Endothelial cell of umbilical vein (primary cell): Measurements from ENCODE around the gene ANKUB1. TPM values are rescaled to one million over a fixed set of nuclear protein-coding genes. Genes with fewer than 3 reads are reported as not detected.

Experiments used
- BruUV-seq: library from RNA; stranded (reverse); fragments of 400-500 nt; replicated peaks from 2 replicates; lab custom pipeline; 2021; lab: Mats Ljungman, UMichigan
- CTCF ChIA-PET: fragments of 300-600, 350-600 bp; sonication (Branson Sonifier 250); formaldehyde crosslinking; loops from one replicate; lab custom pipeline; 2021; ENCODE audit warnings: antibody characterized with exemption, inconsistent platforms; lab: Charles Lee
- POLR2A ChIA-PET: fragments of 300-600, 350-600 bp; sonication (Branson Sonifier 250); formaldehyde crosslinking; loops from one replicate; lab custom pipeline; 2021; ENCODE audit warnings: antibody characterized with exemption, inconsistent platforms; lab: Charles Lee
- DNase-seq: peaks from one replicate; pipeline ENCODE4 v3.0.0-alpha.2; 2011; ENCODE audit warnings: low read depth, low spot score
- FAIRE-seq: peaks from 2 replicates; lab custom pipeline; 2011; peaks lifted over from hg19 to GRCh38; lab: Jason Lieb, UNC
- H2AFZ ChIP-seq: 2 replicates; pipeline ENCODE4 v1.6.0; 2012; ENCODE audit warnings: low read depth, low read length, control low read depth, inconsistent platforms
- H3K27ac ChIP-seq: 2 replicates; pipeline ENCODE4 v1.5.1; 2011; ENCODE audit warnings: low read depth, mild to moderate bottlenecking, control low read depth, low read length, moderate library complexity; ENCODE audit not compliant: insufficient read depth
- H3K27me3 ChIP-seq, 2 experiments: 2 replicates each; pipeline versions ENCODE4 v1.6.0 to v1.6.1; 2011; ENCODE audit warnings: low read length in 2 of 2, mixed read lengths in 1 of 2; ENCODE audit not compliant: control insufficient read depth in 2 of 2, insufficient read depth in 2 of 2
- H3K36me3 ChIP-seq, 2 experiments: 2 replicates in 1 of 2; 3 replicates in 1 of 2; pipeline ENCODE4 v1.5.1; 2011; ENCODE audit warnings: low read length in 2 of 2, mild to moderate bottlenecking in 1 of 2, moderate library complexity in 1 of 2; ENCODE audit not compliant: control insufficient read depth in 2 of 2, insufficient read depth in 2 of 2; ENCODE audit errors: extremely low read depth in 1 of 2
- H3K4me1 ChIP-seq: 3 replicates; pipeline ENCODE4 v1.5.1; 2011; ENCODE audit warnings: mild to moderate bottlenecking, low read length; ENCODE audit not compliant: control insufficient read depth, insufficient read depth; ENCODE audit errors: extremely low read depth
- H3K4me2 ChIP-seq: 2 replicates; pipeline ENCODE4 v1.6.1; 2011; ENCODE audit warnings: low read length, control low read depth, mixed read lengths; ENCODE audit not compliant: insufficient read depth
- H3K4me3 ChIP-seq, 3 experiments: fragments of 200-600 bp in 1 of 3; sonication (generic), shearing (Covaris generic) in 1 of 3; replicated peaks in 1 of 3; 2 replicates each; pipeline ENCODE4 v1.5.1; 2011 to 2016; ENCODE audit warnings: control low read depth in 3 of 3, low read length in 3 of 3, mild to moderate bottlenecking in 2 of 3, inconsistent platforms in 1 of 3, low read depth in 1 of 3, moderate library complexity in 1 of 3; ENCODE audit not compliant: insufficient read depth in 1 of 3
- H3K79me2 ChIP-seq: 2 replicates; pipeline ENCODE4 v1.6.0; 2012; ENCODE audit warnings: low read length, inconsistent platforms; ENCODE audit not compliant: control insufficient read depth, insufficient read depth
- H3K9ac ChIP-seq: replicated peaks from 2 replicates; pipeline ENCODE3; 2011; ENCODE audit warnings: low read length, control low read depth; ENCODE audit not compliant: insufficient read depth; ENCODE audit errors: extremely low read depth
- H3K9me1 ChIP-seq: replicated peaks from 3 replicates; pipeline ENCODE4 v1.6.0; 2011; ENCODE audit warnings: mild to moderate bottlenecking, low read length; ENCODE audit not compliant: control insufficient read depth, insufficient read depth; ENCODE audit errors: extremely low read depth
- H3K9me3 ChIP-seq: replicated peaks from 2 replicates; pipeline ENCODE4 v1.5.1; 2012; ENCODE audit warnings: low read length, inconsistent platforms; ENCODE audit not compliant: control insufficient read depth, insufficient read depth
- H4K20me1 ChIP-seq: replicated peaks from 2 replicates; pipeline ENCODE3; 2011; ENCODE audit warnings: mild to moderate bottlenecking, low read length; ENCODE audit not compliant: control insufficient read depth, insufficient read depth; ENCODE audit errors: extremely low read depth
- EZH2 ChIP-seq: IDR thresholded peaks from 2 replicates; pipeline ENCODE4 v1.6.1; 2012; ENCODE audit warnings: borderline replicate concordance, low read depth, mild to moderate bottlenecking, moderate library complexity, low read length, inconsistent platforms; ENCODE audit not compliant: severe bottlenecking
- FOS ChIP-seq: IDR thresholded peaks from 2 replicates; pipeline ENCODE4 v1.6.1; 2011; ENCODE audit warnings: mild to moderate bottlenecking, low read length, moderate library complexity, borderline replicate concordance; ENCODE audit not compliant: insufficient read depth
- GATA2 ChIP-seq: IDR thresholded peaks from 2 replicates; pipeline ENCODE4 v1.7.0; 2011; ENCODE audit warnings: low read depth, mild to moderate bottlenecking, moderate library complexity, mixed read lengths, low read length; ENCODE audit not compliant: insufficient read length, insufficient read depth
- JUN ChIP-seq: IDR thresholded peaks from 2 replicates; pipeline ENCODE4 v1.6.1; 2011; ENCODE audit warnings: borderline replicate concordance, low read depth; ENCODE audit not compliant: insufficient read length, insufficient read depth
- MYC ChIP-seq: IDR thresholded peaks from one replicate; pipeline ENCODE4 v1.6.1; 2011; ENCODE audit warnings: mild to moderate bottlenecking, low read depth, low read length
- POLR2A ChIP-seq: IDR thresholded peaks from 2 replicates; pipeline ENCODE4 v1.6.1; 2012; ENCODE audit warnings: low read depth, mild to moderate bottlenecking, control low read depth, low read length
- POLR2AphosphoS5 ChIP-seq: IDR thresholded peaks from 2 replicates; pipeline ENCODE4 v1.6.1; 2012; ENCODE audit warnings: low read depth, mild to moderate bottlenecking, control low read depth, low read length, moderate library complexity; ENCODE audit not compliant: insufficient read depth
- dilution Hi-C: fragments of 300-500 bp; cut with MboI; formaldehyde crosslinking; loops from one replicate; pipeline ENCODE4 v1.15.0; 2019; ENCODE audit warnings: low sequenced_read_pairs; ENCODE audit not compliant: extremely low pct_ligation_motif_present
- intact Hi-C: fragments of 100-400 bp; cut with micrococcal nuclease; formaldehyde crosslinking; loops from one replicate; pipeline ENCODE4 v1.10.0; 2022
- polyA plus RNA-seq, 4 experiments: library from polyadenylated mRNA; depleted of rRNA in 3 of 4; stranded (reverse) in 3 of 4; unstranded in 1 of 4; fragments of >200 nt; gene quantifications; 2 replicates each; pipeline versions ENCODE4 v1.2.1 to v1.2.3, GENCODE V29; 2011 to 2012; ENCODE audit warnings: missing spikeins in 1 of 4
- total RNA-seq: library from RNA; stranded (reverse); gene quantifications from 2 replicates; pipeline ENCODE4 v1.2.3, GENCODE V29; 2021
- TF ChIP-seq, protein P1 (sequence below), 2 donors: IDR thresholded peaks; 1 replicate in 1 of 2; 2 replicates in 1 of 2; pipeline ENCODE4 v1.5.1; 2011; ENCODE audit warnings: low read length in 2 of 2, mild to moderate bottlenecking in 2 of 2, moderate library complexity in 2 of 2, control low read depth in 1 of 2, inconsistent platforms in 1 of 2, low read depth in 1 of 2; ENCODE audit not compliant: insufficient read depth in 1 of 2; ENCODE audit errors: extremely low read depth in 1 of 2
- TF ChIP-seq, protein P2 (sequence below): IDR thresholded peaks from 2 replicates; pipeline ENCODE4 v1.6.1; 2011; ENCODE audit not compliant: insufficient read depth, insufficient read length

Gene ANKUB1
- total and polyA plus RNA-seq, 2 donors (not counting 3 experiments of a cell fraction or from before 2014, with no cell fraction given) = not detected

DNA sequence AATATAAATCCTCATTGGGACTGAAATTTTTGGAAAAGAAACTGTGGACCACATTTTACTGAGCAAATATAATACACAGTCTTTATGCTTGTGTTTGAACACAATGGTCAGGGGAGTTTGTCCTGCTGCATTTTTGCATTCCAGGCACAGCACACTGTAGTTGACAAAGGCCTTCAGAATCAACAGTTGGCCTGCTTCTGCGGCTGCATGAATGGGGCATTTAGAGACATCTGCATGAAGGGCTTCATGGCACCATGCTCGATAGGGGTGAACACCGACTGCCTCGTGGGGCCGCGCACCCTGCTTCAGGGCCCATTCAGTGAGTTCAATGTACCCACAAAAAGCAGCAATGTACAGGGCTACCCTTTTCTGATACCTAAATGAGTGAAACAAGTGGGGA, 24.6 kb downstream of the ANKUB1 start:
- TF ChIP-seq FOS = no peak
- TF ChIP-seq, protein P1, sequence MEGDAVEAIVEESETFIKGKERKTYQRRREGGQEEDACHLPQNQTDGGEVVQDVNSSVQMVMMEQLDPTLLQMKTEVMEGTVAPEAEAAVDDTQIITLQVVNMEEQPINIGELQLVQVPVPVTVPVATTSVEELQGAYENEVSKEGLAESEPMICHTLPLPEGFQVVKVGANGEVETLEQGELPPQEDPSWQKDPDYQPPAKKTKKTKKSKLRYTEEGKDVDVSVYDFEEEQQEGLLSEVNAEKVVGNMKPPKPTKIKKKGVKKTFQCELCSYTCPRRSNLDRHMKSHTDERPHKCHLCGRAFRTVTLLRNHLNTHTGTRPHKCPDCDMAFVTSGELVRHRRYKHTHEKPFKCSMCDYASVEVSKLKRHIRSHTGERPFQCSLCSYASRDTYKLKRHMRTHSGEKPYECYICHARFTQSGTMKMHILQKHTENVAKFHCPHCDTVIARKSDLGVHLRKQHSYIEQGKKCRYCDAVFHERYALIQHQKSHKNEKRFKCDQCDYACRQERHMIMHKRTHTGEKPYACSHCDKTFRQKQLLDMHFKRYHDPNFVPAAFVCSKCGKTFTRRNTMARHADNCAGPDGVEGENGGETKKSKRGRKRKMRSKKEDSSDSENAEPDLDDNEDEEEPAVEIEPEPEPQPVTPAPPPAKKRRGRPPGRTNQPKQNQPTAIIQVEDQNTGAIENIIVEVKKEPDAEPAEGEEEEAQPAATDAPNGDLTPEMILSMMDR (IDR thresholded peaks at IDR 0.05; ENCODE audit: extremely low read depth in 1 of 2, insufficient read depth in 1 of 2, low read depth in 1 of 2, low read length in 2 of 2) = no peak
- TF ChIP-seq JUN = no peak
- TF ChIP-seq MYC = no peak
- TF ChIP-seq EZH2 = no peak
- TF ChIP-seq, protein P2, sequence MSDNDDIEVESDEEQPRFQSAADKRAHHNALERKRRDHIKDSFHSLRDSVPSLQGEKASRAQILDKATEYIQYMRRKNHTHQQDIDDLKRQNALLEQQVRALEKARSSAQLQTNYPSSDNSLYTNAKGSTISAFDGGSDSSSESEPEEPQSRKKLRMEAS = no peak
- TF ChIP-seq POLR2A = no peak
- no peak for TF ChIP-seq GATA2
- no peak for TF ChIP-seq POLR2AphosphoS5
- H3K36me3 ChIP-seq = no peaks in the 10 kb centered on the region
- dilution Hi-C loops = no loop called here
- no peak overlapping the region for H3K4me3 ChIP-seq
- no peaks in the 10 kb centered on the region for H3K9me3 ChIP-seq
- H3K27ac ChIP-seq = no peak overlapping the region
- DNase-seq (no peak), FAIRE-seq (no peak)
- ChIA-PET POLR2A (interaction anchor here (0.6 kb wide), 1 partner anchor 40 kb away, joined by 5 read pairs; no protein-coding TSS in a partner anchor), CTCF (interaction anchor here (0.9 to 9.4 kb wide), 12 partner anchors 8 to 453 kb away, joined by 3 to 263 read pairs (median 6); partner anchors contain the start of gene COMMD2)
- H4K20me1 ChIP-seq = no peaks in the 10 kb centered on the region
- H3K4me2 ChIP-seq = no peak overlapping the region
- H3K27me3 ChIP-seq = peaks cover 24 to 25% of the 10 kb centered on the region in 2 experiments
- H3K79me2 ChIP-seq = no peaks in the 10 kb centered on the region
- H3K4me1 ChIP-seq = no peaks in the 10 kb centered on the region
- BruUV-seq = no TSS peak
- H3K9me1 ChIP-seq = no peaks in the 10 kb centered on the region
- intact Hi-C loops = no loop called here
- no peak overlapping the region for H3K9ac ChIP-seq
- no peak overlapping the region for H2AFZ ChIP-seq
